HepG2 (cell line): ENCODE measurements around the gene TEKT2. TPM values are rescaled to one million over a fixed set of nuclear protein-coding genes. Genes with fewer than 3 reads are reported as not detected.

ENCODE experiments used
- ARID4A ChIP-seq: sonication (generic); formaldehyde crosslinking; IDR thresholded peaks from 2 replicates; pipeline ENCODE4 v1.5.0; 2020; ENCODE audit warnings: mild to moderate bottlenecking, missing genetic modification reagents, borderline replicate concordance
- ARNTL ChIP-seq: sonication (generic); formaldehyde crosslinking; IDR thresholded peaks from 2 replicates; pipeline ENCODE4 v1.4.0; 2020; ENCODE audit warnings: mild to moderate bottlenecking, missing genetic modification reagents
- CHCHD3 ChIP-seq: sonication (generic); formaldehyde crosslinking; IDR thresholded peaks from 2 replicates; pipeline ENCODE4 v1.8.0; 2022; ENCODE audit warnings: mild to moderate bottlenecking, missing genetic modification reagents, moderate library complexity
- CREBL2 ChIP-seq: sonication (generic); formaldehyde crosslinking; IDR thresholded peaks from 2 replicates; pipeline ENCODE4 v1.8.1; 2023; ENCODE audit warnings: missing genetic modification reagents, mild to moderate bottlenecking, borderline replicate concordance
- FOXC1 ChIP-seq: sonication (generic); formaldehyde crosslinking; IDR thresholded peaks from 2 replicates; pipeline ENCODE4 v1.8.0; 2022; ENCODE audit warnings: mild to moderate bottlenecking, missing genetic modification reagents, borderline replicate concordance
- GATAD1 ChIP-seq: IDR thresholded peaks from 2 replicates; pipeline ENCODE4 v1.6.1; 2016; ENCODE audit warnings: missing genetic modification reagents, missing compliant biosample characterization
- GMEB1 ChIP-seq: sonication (generic); formaldehyde crosslinking; IDR thresholded peaks from 2 replicates; pipeline ENCODE4 v1.5.1; 2020; ENCODE audit warnings: missing genetic modification reagents, mild to moderate bottlenecking, borderline replicate concordance
- IKZF5 ChIP-seq: IDR thresholded peaks from 2 replicates; pipeline ENCODE4 v1.6.1; 2018; ENCODE audit warnings: missing genetic modification reagents, mild to moderate bottlenecking, missing compliant biosample characterization
- JUNB ChIP-seq: sonication (generic); formaldehyde crosslinking; IDR thresholded peaks from 2 replicates; pipeline ENCODE4 v1.8.0; 2022; ENCODE audit warnings: missing genetic modification reagents, mild to moderate bottlenecking, borderline replicate concordance
- JUND ChIP-seq: sonication (generic); formaldehyde crosslinking; IDR thresholded peaks from 2 replicates; pipeline ENCODE4 v1.8.0; 2022; ENCODE audit warnings: mild to moderate bottlenecking, missing genetic modification reagents
- MZF1 ChIP-seq: sonication (generic); formaldehyde crosslinking; IDR thresholded peaks from 2 replicates; pipeline ENCODE4 v1.8.1; 2023; ENCODE audit warnings: mild to moderate bottlenecking, missing genetic modification reagents, borderline replicate concordance
- NFE2L2 ChIP-seq: fragments of 150-350 bp; IDR thresholded peaks from 2 replicates; pipeline ENCODE4 v1.6.1; 2014; ENCODE audit warnings: low read length
- NFKBIZ ChIP-seq: IDR thresholded peaks from 2 replicates; pipeline ENCODE4 v1.6.1; 2018; ENCODE audit warnings: missing genetic modification reagents, missing compliant biosample characterization
- POLR2G ChIP-seq: fragments of 200-400 bp; formaldehyde crosslinking; IDR thresholded peaks from 2 replicates; pipeline ENCODE4 v1.6.1; 2018; ENCODE audit warnings: mild to moderate bottlenecking, low read depth, low read length, moderate library complexity
- RARG ChIP-seq: sonication (generic); formaldehyde crosslinking; IDR thresholded peaks from 2 replicates; pipeline ENCODE4 v1.4.0; 2020; ENCODE audit warnings: low read depth, mild to moderate bottlenecking, missing genetic modification reagents
- ZNF160 ChIP-seq: sonication (generic); formaldehyde crosslinking; IDR thresholded peaks from 2 replicates; pipeline ENCODE4 v1.8.0; 2022; ENCODE audit warnings: mild to moderate bottlenecking, inconsistent platforms, missing genetic modification reagents
- ZNF446 ChIP-seq: sonication (generic); formaldehyde crosslinking; IDR thresholded peaks from 2 replicates; pipeline ENCODE4 v1.5.0; 2020; ENCODE audit warnings: mild to moderate bottlenecking, missing genetic modification reagents
- ZNF577 ChIP-seq: sonication (generic); formaldehyde crosslinking; IDR thresholded peaks from 2 replicates; pipeline ENCODE4 v1.4.0; 2020; ENCODE audit warnings: mild to moderate bottlenecking, low read depth, missing genetic modification reagents, borderline replicate concordance
- ZNF615 ChIP-seq: sonication (generic); formaldehyde crosslinking; IDR thresholded peaks from 2 replicates; pipeline ENCODE4 v1.5.0; 2020; ENCODE audit warnings: mild to moderate bottlenecking, missing genetic modification reagents, borderline replicate concordance
- ZNF616 ChIP-seq: sonication (generic); formaldehyde crosslinking; IDR thresholded peaks from 2 replicates; pipeline ENCODE4 v1.5.0; 2020; ENCODE audit warnings: low read depth, mild to moderate bottlenecking, missing genetic modification reagents
- polyA plus RNA-seq, 8 experiments: library from polyadenylated mRNA; depleted of rRNA in 3 of 8; stranded (reverse) in 7 of 8; unstranded in 1 of 8; fragments of >200 nt; fragmentation: Illumina TruSeq in 4 of 8; extraction: Trizol in 4 of 8; gene quantifications; 2 replicates each; pipeline versions ENCODE4 v1.2.1 to v1.2.3, GENCODE V29; 2011 to 2016; ENCODE audit warnings: low read depth in 4 of 8, missing spikeins in 1 of 8, mixed read lengths in 1 of 8; ENCODE audit not compliant: insufficient read depth in 1 of 8
- total RNA-seq, 5 experiments: library from RNA; depleted of rRNA; stranded (reverse); fragments of >200 nt; fragmentation: Illumina TruSeq; extraction: Trizol; gene quantifications; 2 replicates each; pipeline ENCODE4 v1.2.3, GENCODE V29; 2016; ENCODE audit warnings: low read depth in 1 of 5
- TF ChIP-seq, protein P1 (sequence below): sonication (generic); formaldehyde crosslinking; IDR thresholded peaks from 2 replicates; pipeline ENCODE4 v1.5.0; 2020; ENCODE audit warnings: missing genetic modification reagents, mild to moderate bottlenecking, borderline replicate concordance

TEKT2 gene
- total and polyA plus RNA-seq, 2 of the 13 experiments (the other 11 are each of a cell fraction or from before 2014, with no cell fraction given), result 0.31 to 0.38 TPM

DNA sequence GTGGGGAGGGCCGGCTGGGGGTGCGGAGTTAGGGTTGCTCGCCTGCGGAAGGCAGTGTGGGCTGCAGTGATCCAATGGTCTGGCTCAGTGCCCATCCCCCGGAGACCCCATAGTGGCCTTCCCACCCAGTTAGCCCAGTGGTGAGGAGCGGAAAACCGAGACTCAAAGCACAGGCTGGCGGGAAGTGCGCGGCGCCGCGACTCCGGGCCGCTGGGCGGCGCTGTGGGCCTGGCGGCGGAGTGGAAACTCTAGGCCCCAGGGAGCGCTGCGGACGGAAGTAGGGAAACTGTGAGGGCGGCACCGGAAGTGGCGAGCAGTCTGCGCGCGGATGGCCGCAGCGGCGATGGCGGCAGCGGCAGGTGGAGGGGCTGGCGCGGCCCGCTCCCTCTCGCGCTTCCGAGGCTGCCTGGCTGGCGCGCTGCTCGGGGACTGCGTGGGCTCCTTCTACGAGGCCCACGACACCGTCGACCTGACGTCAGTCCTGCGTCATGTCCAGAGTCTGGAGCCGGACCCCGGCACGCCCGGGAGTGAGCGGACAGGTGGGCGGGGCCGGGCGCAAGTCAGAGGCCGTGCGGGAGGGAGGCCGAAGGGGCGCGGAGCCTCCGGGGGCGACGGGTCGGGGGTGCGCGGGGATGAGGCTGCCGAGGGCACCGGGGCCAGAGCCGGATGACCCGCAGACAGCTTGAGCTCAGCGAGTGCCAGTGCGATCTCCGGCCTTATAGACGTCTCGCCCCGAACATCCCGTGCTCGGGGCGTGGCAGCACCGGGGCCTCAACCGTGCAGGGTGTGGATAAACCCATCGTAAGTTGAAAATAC, 4.9 kb downstream of the TEKT2 start, which contains the start of gene ADPRS (continued):
- TF ChIP-seq MZF1 (CRISPR knock-in tag), result 0 out of 2 replicates have a peak, but pooled peaks have one; percentile 11
- peak; percentile 58; the same call in 1 of the 2 replicates for TF ChIP-seq JUND
- no peak for TF ChIP-seq ZNF577 (CRISPR knock-in tag)
- TF ChIP-seq FOXC1, result peak; percentile 95
- TF ChIP-seq ZNF446 (CRISPR knock-in tag), result peak; percentile 96
- TF ChIP-seq POLR2G, result peak; percentile 98
- peak; percentile 91 for TF ChIP-seq GMEB1
- TF ChIP-seq IKZF5 (CRISPR knock-in tag), result peak; percentile 88
- TF ChIP-seq NFE2L2, result no peak
- peak; percentile 87 for TF ChIP-seq NFKBIZ (CRISPR knock-in tag)
- no peak for TF ChIP-seq RARG (CRISPR knock-in tag)
- TF ChIP-seq GATAD1, result peak; percentile 98
- TF ChIP-seq, protein P1, sequence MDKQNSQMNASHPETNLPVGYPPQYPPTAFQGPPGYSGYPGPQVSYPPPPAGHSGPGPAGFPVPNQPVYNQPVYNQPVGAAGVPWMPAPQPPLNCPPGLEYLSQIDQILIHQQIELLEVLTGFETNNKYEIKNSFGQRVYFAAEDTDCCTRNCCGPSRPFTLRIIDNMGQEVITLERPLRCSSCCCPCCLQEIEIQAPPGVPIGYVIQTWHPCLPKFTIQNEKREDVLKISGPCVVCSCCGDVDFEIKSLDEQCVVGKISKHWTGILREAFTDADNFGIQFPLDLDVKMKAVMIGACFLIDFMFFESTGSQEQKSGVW (CRISPR knock-in tag), result no peak
- TF ChIP-seq JUNB (CRISPR knock-in tag), result 0 out of 2 replicates have a peak, but pooled peaks have one; percentile 55
- TF ChIP-seq CREBL2, result peak; percentile 47; the same call in 1 of the 2 replicates
- peak; percentile 86; the same call in 1 of the 2 replicates for TF ChIP-seq ZNF615 (CRISPR knock-in tag)
- TF ChIP-seq ARID4A (CRISPR knock-in tag), result peak; percentile 100
- TF ChIP-seq CHCHD3 (CRISPR knock-in tag), result no peak; the same call in 1 of the 2 replicates
- TF ChIP-seq ZNF160, result peak; percentile 39
- peak; percentile 73 for TF ChIP-seq ARNTL (CRISPR knock-in tag)
- peak; percentile 94 for TF ChIP-seq ZNF616
